Kidney capillary endothelial cell (primary cell): ENCODE data around the gene ZNF407.
"Not testable (repeated sequence)": the region's sequence is repeated elsewhere in the genome, so short reads cannot be mapped to it uniquely, and the experiment has no call there.

Source experiments
- DNase-seq: peaks from one replicate; pipeline ENCODE4 v3.0.0-alpha.2; 2018; ENCODE audit warnings: low spot score

The ZNF407 gene

GRCh38 chr18:74936343-74936742 lies 338.7 kb downstream of the ZNF407 start:
- DNase-seq: no peak

DNA sequence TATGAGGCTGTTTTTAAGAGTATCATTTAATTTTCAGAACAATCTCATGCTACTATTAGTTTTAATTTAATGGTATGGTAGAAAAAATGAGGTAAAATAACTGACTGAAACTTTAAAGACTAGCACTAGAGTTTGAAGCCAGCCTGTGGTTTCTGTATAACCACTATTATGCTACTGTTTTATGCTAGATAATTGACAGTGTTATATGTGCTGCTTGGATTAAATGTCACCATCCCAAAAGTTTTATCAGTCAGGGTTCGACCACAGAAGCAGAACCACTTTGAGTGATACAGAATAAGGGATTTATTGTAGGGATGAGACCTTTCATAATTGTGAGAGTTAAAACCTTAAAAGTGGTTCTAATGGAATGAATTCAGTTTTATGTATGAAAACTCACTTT lies 339.6 kb downstream of the ZNF407 start:
- DNase-seq: no peak

GRCh38 chr18:74940856-74941255 lies 343.2 kb downstream of the ZNF407 start:
- DNase-seq: no peak

- DNase-seq: no peak
These were observed 344.7 kb downstream of the ZNF407 start for GRCh38 chr18:74942319-74942910.

- DNase-seq: no peak
These were observed 347.0 kb downstream of the ZNF407 start for GRCh38 chr18:74944676-74945075.

- no peak for DNase-seq
These were observed 348.3 kb downstream of the ZNF407 start for GRCh38 chr18:74945774-74946545.

DNA sequence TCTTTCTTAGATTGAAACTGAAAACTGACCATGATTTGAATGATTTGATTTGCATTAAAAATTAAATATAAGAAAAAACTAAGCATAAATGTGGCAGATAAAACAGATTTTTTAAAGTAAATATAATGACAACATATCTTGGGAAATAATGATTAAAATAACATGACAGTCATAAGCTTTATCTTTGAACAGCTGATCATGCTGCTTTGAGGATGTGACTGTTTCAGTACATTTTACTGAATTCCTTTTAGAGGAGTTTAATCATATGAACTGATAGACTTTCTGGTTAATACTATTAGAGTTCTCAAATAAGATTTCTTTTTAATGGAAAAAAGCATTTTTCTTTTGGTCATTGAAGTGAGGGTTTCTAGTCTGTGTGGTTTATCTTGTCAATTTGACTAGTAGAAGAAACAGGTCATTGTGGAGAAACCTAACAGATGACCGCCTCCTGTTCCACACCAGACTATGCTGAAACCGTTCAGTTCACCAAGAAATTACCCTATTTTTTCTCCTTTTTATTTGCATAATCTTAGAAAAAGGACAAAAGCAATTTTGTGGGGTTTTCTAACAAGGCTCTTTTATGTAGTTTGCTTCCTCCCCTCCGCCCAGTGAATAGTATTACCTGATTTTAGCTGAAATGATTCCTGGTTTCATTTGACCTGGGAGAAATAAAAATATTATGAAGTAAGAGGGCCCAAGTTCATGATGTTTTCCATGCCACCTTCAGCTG lies 349.1 kb downstream of the ZNF407 start:
- no peak for DNase-seq

DNA sequence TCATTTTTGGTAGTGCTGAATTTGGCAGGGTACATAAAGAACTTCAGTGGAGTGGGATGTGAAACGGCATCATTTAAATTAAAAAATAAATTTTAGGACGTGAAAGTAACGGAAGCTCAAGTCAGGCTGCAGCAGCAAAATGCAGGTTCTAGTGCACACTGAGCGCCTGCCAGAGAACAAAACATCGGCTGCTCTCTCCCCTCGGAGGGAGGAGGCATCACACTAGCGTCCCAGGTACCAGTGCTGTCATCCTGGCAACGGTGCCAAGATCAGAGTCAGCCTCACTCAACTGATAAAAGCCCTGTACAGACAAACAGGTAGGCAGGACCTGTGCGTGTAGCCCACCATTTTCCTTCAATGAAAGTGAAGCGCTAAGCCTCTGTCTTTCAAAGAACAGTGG lies 349.7 kb downstream of the ZNF407 start:
- DNase-seq: no peak

GRCh38 chr18:74947875-74948274 lies 350.2 kb downstream of the ZNF407 start:
- DNase-seq: no peak

- no peak for DNase-seq
These were observed 351.9 kb downstream of the ZNF407 start for GRCh38 chr18:74949611-74950010.

GRCh38 chr18:74950479-74950878 lies 352.8 kb downstream of the ZNF407 start:
- no peak for DNase-seq

DNA sequence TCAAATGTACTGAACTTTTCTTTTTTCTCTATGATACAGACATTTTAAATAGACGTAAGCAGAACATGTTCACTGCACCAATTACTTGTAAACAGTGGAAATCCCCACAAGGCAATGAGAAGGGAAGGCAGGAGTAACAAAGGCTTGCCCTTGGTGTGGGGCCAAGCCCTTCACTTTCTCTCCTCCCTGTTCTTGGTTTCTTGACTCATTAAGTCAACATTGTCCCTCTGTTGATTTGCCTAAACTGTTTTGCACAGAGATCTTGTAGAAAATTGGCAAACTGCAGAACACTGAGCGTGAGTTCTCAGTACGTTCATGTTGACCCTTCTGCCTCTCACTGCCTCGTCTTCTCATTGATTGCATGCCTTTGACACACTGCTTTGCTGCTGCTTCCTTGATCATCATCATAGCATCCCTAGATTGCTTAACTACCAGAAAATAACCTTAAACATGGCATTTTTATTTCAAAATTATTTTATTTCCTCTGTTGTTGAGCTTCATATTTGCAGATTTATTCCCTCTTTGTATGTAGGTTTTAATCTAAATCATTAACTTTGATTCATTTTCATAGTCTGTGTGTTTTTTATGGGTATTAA lies 353.6 kb downstream of the ZNF407 start:
- no peak for DNase-seq

GRCh38 chr18:74957588-74958224 lies 360.0 kb downstream of the ZNF407 start:
- DNase-seq: no peak

- no peak for DNase-seq
These were observed 361.5 kb downstream of the ZNF407 start for GRCh38 chr18:74959216-74959615.

GRCh38 chr18:74961596-74961995 lies 363.9 kb downstream of the ZNF407 start:
- no peak for DNase-seq

DNA sequence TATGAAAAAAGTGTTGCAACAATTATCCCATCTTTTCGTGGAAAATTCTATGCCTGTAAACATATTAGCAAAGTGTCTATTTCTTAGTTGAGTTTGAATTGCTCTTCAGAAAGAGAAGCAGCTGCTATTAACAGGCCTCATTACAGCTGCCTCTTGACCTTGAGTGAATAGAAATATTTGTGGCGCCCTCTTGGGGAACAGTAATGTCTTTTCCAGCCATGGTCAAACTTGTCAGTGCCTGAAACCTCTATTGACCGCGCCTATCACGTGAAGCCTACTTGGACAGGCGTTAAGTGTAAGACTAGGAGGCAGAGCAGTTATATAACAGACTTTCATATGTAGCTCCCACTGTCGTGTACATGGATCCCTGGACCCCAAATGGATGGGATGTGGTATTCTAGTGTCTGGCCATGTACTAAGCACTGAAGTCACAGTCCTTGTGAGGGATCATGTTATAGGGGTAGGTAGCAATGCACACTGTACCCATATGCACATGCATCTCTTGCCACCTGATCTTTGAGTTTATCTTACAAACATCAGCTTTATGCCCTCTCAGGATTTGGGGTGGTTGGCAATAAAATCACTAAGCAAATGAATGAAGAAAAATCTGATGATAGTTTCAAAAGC lies 366.3 kb downstream of the ZNF407 start:
- DNase-seq: peak; percentile 36

DNA sequence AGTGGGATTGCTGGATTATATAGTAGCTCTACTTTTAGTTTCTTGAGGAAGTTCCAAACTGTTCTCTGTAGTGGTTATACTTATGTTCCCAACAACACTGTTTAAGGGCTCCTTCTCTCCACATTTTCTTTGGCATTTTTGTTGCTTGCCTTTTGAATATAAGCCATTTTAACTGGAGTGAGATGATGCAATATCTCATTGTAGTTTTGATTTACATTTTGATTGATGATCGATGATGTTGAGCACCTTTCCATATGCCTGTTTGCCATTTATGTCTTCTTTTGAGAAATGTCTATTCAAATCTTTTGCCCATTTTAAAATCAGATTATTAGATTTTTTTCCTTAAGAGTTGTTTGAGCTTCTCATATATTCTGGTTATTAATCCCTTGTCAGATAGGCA lies 368.0 kb downstream of the ZNF407 start:
- no peak for DNase-seq

- no peak for DNase-seq
These were observed 369.8 kb downstream of the ZNF407 start for GRCh38 chr18:74967438-74967837.

GRCh38 chr18:74967979-74968378 lies 370.3 kb downstream of the ZNF407 start:
- DNase-seq: no peak

DNA sequence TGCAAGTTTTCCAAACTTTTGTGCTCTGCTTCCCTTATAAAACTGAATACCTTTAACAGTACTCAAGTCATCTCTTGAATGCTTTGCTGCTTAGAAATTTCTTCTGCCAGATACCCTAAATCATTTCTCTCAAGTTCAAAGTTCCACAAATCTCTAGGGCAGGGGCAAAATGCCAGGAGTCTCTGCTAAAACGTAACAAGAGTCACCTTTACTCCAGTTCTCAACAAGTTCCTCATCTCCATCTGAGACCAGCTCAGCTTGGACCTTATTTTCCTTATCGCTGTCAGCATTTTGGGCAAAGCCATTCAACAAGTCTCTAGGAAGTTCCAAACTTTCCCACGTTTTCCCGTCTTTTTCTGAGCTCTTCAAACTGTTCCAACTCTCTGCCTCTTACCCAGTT lies 373.7 kb downstream of the ZNF407 start:
- not testable (repeated sequence) for DNase-seq

GRCh38 chr18:74971776-74972175 lies 374.1 kb downstream of the ZNF407 start:
- not testable (repeated sequence) for DNase-seq

DNA sequence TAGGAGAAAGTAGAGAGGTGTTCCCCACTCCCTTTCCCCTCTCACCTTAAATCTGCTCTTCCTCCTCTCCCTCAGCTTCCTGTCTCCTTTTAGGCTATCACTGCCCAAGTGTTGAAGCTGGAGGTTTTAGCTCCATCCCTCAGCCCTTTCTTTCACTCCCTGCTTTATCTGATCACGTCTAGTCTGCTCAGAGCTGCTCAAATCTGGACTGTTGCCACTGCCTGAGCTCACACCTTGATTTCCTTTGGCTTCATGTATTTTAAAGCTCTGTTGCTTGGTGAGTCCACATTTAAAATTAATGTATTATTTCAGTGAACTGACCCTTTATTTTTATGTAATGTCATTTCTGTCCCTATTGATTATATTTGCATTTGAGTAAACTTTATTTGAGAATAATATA lies 374.7 kb downstream of the ZNF407 start:
- no peak for DNase-seq
